NCI-H510A (cell line): ENCODE measurements around the gene PLA2G4C.

Experiments
- DNase-seq: peaks from one replicate; lab custom pipeline; 2025; lab: John Stamatoyannopoulos, UW

The PLA2G4C gene

GRCh38 chr19:48110350-48110966, at the start of gene PLA2G4C:
TSS of gene PLA2G4C (minus strand) at chr19:48110817. CDS start at chr19:48106529, 4,288 bp downstream.
- peak; percentile 71 for DNase-seq

DNA sequence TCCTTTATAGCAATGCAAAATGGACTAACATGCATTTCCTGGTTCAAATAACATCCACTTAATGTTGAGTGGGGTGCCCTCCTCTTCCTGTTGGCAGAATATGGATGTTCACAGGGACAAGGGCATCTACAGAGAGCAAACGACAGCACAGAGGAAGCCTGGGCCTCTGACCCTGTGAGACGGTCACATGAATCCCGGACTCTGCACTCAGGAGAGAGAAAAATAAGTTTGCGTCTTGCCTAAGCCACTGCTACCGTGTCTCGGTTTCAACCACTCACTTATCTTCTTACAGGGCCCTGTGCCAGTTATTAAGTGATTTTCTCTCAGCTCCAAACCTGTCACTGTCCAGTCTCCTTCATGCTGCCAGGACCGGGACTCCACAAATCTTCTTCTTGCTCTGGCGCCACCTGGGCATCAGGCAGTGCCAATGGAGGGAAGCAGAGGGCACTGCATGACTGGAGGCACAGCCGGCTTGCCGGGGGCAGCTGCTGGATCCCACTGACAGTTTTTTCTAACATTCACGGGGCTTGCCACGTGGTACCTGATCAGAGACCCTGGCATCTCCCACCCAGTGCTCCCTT, 47.7 kb upstream of the PLA2G4C start:
- DNase-seq = no peak

DNA sequence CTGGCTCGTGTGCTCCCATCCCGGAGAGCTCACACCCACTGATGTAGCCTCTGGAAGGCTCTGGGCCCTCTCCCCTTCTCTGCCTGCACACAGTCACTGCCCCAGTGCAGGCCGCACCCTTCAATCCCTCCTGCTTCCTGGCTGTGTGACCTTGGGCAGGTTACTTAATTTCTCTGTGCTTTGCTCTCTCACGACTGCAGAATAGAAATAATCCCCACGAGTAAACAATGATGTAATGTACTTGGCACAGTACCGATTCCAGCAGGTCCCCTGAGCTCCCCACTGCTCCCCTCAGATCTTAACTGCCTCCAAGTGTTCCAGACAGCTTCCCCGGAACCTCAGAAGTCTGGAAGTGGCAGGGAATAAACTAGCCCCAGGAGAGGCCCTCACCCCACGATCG, 43.4 kb upstream of the PLA2G4C start:
- no peak for DNase-seq

DNA sequence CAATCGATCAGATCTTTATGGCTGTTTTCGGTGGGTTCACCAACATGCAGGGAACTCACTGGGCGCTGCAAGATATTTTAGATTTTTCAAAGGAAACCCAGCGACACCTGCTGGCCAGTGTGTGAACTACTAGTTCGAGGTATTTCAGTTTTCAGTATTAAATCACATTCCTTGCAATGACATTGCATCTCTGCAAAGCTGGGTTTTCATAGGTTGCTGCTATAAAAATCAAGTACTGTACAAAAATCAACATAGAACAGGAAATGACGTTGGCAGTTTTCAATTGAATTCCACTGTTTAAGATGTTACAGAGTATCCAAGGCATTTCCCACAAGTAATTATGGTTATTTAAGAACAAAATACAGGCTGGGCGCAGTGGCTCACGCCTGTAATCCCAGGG, 41.9 kb upstream of the PLA2G4C start:
- no peak for DNase-seq

DNA sequence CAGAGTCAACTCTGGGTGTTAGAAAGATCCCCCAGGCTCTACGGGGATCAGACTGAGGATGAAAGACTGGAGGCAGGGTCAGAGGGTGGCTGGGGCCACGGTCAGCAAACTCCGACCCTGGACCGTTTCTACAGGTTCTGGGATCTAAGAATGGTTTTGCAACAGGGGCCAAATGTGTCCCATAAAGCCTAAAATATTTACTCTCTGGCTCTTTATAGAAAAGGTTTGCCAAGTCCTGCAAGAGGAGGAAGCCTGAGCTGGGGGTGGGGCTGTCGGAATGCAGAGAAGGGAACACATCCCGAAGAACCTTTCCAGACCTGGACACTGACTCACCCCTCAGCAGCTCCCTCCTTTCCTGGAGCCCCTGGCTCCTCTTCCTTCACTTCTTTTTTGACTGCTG, 38.8 kb upstream of the PLA2G4C start:
- DNase-seq = no peak

- no peak for DNase-seq
Observed at GRCh38 chr19:48148576-48148975, 38.0 kb upstream of the PLA2G4C start.

DNA sequence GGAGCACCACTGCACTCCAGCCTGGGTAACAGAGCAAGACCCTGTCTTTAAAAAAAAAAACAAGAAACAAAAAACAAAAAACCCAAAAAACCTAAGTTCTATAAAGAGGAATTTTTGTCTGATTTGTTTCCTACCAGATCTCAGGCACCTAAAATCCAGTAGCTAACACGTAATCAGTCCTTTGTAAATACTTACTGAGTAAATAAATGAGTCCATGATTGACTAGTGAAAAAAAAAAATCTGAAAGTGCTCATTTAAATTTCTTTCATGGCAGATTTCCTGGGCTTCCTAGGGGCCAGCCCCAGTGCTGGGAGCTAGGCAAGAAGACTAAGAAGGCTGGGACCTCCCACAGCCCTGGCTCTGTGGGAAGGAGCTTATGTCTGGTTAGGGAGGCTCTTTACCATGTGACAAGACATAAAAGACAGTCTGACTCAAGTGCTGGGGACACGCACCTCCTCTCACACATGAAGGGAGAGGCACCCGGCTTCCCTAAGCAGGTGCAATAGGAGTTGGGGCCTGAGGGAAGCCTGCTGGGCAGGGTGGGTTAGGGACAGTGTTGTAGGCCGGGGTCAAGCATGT, 37.1 kb upstream of the PLA2G4C start:
- no peak for DNase-seq

DNA sequence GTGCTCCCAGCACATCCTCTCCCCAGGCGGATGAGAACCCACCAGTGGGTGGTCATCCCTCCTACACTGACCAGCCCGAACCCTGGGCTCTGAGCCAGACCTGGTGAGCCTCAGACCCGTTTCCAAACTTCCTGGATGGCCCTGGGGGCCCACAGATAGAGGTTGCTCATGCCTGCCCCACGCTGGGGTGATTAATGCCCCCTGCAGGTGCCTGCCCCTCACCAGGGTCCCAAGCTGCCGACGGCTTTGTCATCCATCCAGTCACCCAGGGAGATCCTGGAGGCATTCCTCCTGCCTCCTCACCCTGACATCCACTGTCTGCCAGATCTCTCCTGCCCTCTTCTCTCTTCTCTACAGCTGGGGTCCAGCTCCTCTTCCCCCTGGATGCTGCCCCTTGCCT, 28.4 kb upstream of the PLA2G4C start:
- no peak for DNase-seq

DNA sequence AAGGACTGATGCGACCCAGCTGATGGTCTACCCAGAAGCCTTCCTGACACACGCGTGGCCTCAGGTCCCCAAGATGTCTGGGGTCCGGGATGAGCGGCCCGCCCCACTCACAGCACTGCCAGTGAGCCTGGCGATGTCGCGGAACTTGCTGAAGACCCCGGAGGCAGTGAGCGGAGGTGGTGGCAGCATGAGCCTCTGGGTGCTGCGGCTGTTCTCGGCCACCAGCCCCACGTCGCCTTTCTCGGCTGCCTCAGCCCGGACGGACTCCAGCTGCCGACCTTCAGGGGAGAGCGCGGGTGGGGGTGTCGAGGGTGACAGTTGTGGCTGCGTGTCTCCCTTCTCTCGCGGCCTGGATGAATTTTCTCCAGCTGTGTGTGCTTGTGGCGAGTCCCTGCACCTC, 26.8 kb upstream of the PLA2G4C start:
- no peak for DNase-seq

DNA sequence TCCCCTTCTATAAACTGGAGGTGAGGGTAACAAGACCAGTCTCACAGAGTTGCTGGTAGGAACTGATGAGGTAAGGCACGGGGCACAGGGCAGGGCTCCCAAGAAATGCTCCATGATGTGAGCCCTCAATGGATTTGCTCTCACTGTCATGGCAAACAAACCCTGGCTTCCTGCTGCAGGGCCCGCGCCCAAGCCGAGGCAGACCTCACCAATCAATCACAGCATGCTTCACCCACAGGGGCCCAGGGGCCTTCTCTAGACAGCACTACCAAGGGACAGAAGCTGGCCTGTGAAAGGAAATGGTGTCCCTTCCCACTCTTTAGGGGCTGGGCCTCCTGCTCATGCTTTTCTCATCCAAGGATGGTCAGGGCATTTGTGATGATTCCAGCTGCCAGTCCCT, 25.9 kb upstream of the PLA2G4C start:
- no peak for DNase-seq

GRCh38 chr19:48135411-48135810, 24.8 kb upstream of the PLA2G4C start:
- no peak for DNase-seq

DNA sequence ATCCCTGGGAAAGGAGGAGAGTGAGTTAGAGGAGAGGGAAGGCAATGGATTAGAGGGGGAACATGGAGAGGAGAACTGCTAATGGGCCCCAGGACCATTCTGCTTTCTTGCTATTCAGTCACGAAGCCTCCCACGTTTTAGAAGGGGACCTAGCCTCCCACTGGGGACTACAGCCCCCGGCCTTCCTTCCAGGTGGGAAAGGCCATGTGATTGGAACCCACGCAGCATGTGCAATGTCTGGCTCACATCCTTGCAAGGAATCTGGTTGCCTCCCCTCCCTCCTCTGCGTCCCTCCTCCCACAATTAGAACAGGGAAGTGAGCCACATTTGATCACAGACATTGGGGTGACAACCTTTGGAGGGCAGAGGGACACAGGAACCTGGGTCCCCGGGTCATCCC, 22.5 kb upstream of the PLA2G4C start:
- no peak for DNase-seq

- no peak for DNase-seq
Observed at GRCh38 chr19:48127561-48127960, 16.9 kb upstream of the PLA2G4C start.

DNA sequence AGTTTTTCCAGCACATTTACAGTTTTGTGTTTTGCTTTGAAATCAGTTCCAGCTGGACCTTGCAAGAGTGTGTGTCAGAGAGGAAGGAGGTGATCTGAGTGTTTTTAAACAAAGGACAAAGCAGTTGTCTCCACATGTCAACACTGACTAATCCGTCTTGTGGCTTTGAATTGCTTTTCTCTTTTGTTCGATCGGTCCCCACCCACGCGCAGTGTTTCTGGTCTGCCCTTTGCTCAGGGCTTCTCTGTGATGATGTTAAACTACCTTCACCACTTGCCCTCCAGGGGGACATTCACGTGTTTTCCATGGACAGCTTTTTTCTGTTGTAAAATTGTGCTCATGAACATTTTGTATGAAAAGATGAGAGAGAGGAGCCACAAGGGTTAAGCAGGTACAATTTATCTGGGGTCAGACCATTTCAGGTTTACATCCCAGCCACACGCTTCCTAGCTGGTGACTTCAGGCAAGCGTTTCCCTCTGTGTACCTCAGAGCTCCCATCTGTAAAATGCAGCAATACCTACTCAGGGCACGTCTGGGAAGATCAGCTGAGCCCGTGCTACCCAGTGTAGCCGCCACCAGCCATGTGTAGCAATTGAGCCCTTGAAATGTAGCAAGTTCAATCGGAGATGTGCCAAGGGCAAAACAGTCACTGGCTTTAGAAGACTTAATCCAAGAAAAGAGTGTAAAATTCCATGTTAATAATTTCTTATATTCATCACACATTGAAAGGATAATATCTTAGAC, 13.5 kb upstream of the PLA2G4C start:
- DNase-seq = no peak

- DNase-seq = no peak
Observed at GRCh38 chr19:48122421-48122820, 11.8 kb upstream of the PLA2G4C start.

GRCh38 chr19:48121909-48122371, 11.3 kb upstream of the PLA2G4C start:
- no peak for DNase-seq

- DNase-seq = no peak
Observed at GRCh38 chr19:48121066-48121465, 10.4 kb upstream of the PLA2G4C start.

GRCh38 chr19:48120505-48120904, 9.9 kb upstream of the PLA2G4C start:
- no peak for DNase-seq

- DNase-seq = no peak
Observed at GRCh38 chr19:48118131-48118517, 7.5 kb upstream of the PLA2G4C start.

- no peak for DNase-seq
Observed at GRCh38 chr19:48117515-48118130, 7.0 kb upstream of the PLA2G4C start.

GRCh38 chr19:48113190-48113917, 2.7 kb upstream of the PLA2G4C start:
- DNase-seq = no peak

- DNase-seq = no peak
Observed at GRCh38 chr19:48111280-48111679, 663 bp upstream of the PLA2G4C start.
